Mesenteric fat pad (tissue), 1 donor: Measurements from ENCODE around the gene STEAP1B. TPM values are rescaled to one million over a fixed set of nuclear protein-coding genes. Genes with fewer than 3 reads are reported as not detected.

Source experiments
- DNase-seq: peaks from one replicate; pipeline ENCODE4 v3.0.0-alpha.2; 2020; ENCODE audit warnings: low spot score
- total RNA-seq: library from RNA; stranded (reverse); fragmentation: NEBNext Ultra II Directional; extraction: Animal tissue kit (Norgen Biotek cat#: 25700); gene quantifications from one replicate; pipeline ENCODE4 v1.2.1, GENCODE V29; 2021
- donor health status: DM: yes; HTN: yes; CAD: no.

Gene STEAP1B
- total RNA-seq, 1 donor from 2014 or later: 2.6 TPM

GRCh38 chr7:22375359-22376048 lies 124.5 kb downstream of the STEAP1B start:
- DNase-seq: no peak

DNA sequence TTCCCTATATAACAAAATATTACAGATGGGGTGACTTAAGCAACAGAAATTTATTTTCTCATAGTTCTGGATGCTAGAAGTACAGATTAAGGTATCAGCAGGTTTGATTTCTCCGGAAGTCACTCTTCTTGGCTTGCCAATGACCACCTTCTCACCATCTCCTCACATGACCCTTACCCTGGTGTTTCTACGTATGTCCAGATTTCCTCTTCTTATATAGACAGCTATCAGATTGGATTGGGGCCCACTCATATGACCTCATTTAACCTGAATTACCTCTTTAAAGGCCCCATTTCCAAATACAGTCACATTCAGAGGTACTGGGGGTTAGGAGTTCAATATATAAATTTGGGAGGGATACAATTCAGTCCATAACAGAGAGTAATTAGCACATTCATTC lies 126.1 kb downstream of the STEAP1B start:
- no peak for DNase-seq

DNA sequence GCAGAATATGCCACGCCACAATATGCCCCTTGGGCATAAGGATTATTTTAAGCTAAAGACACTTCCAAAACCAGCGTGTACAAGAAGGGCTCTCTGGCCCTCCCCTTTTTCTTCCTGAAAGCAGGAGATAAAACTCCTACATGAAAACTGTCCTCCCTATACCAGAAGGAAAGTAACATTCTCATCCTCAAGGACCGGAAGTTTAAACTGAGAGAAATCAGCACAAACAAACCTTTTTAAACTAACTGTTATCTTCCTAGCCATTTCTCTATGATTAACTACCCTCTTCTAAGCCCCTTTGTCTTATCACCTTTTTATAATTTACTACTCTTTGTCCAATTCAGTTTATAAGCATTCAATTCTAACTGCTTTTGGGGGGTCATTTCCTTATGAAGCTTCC lies 126.6 kb downstream of the STEAP1B start:
- no peak for DNase-seq

DNA sequence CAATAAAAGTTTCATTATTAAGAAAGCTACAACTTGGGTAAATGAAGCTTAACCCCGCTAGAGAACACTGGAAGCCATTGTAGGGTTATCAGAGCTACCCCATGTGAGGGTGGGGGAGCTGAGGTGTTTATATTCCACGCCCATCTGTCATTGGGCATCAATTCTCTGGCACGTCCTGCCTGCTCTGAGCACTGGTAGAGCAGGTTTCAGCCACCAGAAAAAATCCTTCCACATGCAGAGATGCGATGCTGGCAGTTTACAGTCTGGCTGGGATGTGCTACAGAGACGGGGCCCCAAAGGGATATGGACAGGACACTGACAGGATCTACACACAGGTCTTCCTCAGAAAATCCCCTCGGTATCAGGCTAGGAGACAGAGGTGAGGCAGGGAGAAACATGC lies 127.1 kb downstream of the STEAP1B start:
- DNase-seq: no peak

DNA sequence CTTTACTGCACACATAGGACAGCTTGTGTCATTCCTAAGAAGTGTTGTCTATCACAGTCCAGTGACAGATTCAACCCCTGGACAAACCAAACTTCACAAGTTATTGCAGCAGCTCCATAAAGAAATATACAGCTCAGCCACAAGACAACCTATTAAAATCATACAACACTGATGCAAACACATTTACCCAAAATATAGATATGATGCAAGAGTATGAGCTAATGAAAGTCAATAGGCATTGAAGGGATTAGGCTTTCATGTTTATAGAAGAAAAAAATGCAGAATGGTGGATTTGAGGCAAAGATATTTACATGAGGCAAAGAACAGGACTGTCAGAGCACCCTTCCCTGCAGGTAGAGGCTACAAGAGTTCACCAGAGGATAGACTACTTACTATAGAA lies 128.1 kb downstream of the STEAP1B start:
- no peak for DNase-seq

Other genes with a start within 250 kb of the STEAP1B start
- 55.2 TPM for gene RAPGEF5, start 143.0 kb downstream of the STEAP1B start, total RNA-seq
- gene IL6, start 227.0 kb upstream of the STEAP1B start, total RNA-seq: 385 TPM